KOPT-K1 (cell line): ENCODE measurements around the gene C1orf115.
"Not testable (repeated sequence)": the region's sequence is repeated elsewhere in the genome, so short reads cannot be mapped to it uniquely, and the experiment has no call there.

ENCODE experiments used
- H3K27ac ChIP-seq: fragments of 200-600 bp; sonication (generic); 2 replicates; pipeline ENCODE4 v1.5.1; 2016; ENCODE audit warnings: antibody characterized with exemption, mild to moderate bottlenecking, low read depth, low read length; ENCODE audit not compliant: poor library complexity, severe bottlenecking
- H3K36me3 ChIP-seq: fragments of 200-600 bp; sonication (generic); 2 replicates; pipeline ENCODE4 v1.5.1; 2017; ENCODE audit warnings: antibody characterized with exemption, mild to moderate bottlenecking, low read length, moderate library complexity; ENCODE audit not compliant: insufficient read depth
- H3K9me3 ChIP-seq: fragments of 200-600 bp; sonication (generic); 2 replicates; pipeline ENCODE4 v1.5.1; 2017; ENCODE audit warnings: antibody characterized with exemption, low read length, mild to moderate bottlenecking; ENCODE audit not compliant: insufficient read depth, poor library complexity, severe bottlenecking

C1orf115 gene

GRCh38 chr1:220732137-220732536 lies 42.0 kb downstream of the C1orf115 start:
- no peak overlapping the region for H3K27ac ChIP-seq
- no peaks in the 10 kb centered on the region for H3K36me3 ChIP-seq
- H3K9me3 ChIP-seq, result no peaks in the 10 kb centered on the region

- no peaks in the 10 kb centered on the region for H3K9me3 ChIP-seq
- no peaks in the 10 kb centered on the region for H3K36me3 ChIP-seq
- H3K27ac ChIP-seq, result no peak overlapping the region
Observed at GRCh38 chr1:220732621-220733020, 42.5 kb downstream of the C1orf115 start.

- H3K9me3 ChIP-seq, result no peaks in the 10 kb centered on the region
- no peaks in the 10 kb centered on the region for H3K36me3 ChIP-seq
- H3K27ac ChIP-seq, result no peak overlapping the region
Observed at GRCh38 chr1:220733086-220733601, 43.0 kb downstream of the C1orf115 start.

- no peaks in the 10 kb centered on the region for H3K9me3 ChIP-seq
- H3K27ac ChIP-seq, result no peak overlapping the region
Observed at GRCh38 chr1:220734571-220735326, 44.6 kb downstream of the C1orf115 start.

GRCh38 chr1:220736283-220736682 lies 46.1 kb downstream of the C1orf115 start:
- H3K36me3 ChIP-seq, H3K27ac ChIP-seq, H3K9me3 ChIP-seq: not testable (repeated sequence)

More at GRCh38 chr1:220734571-220735326, 44.6 kb downstream of the C1orf115 start:
- H3K36me3 ChIP-seq, result no peaks in the 10 kb centered on the region

GRCh38 chr1:220741349-220741748 lies 51.2 kb downstream of the C1orf115 start:
- Histone ChIP-seq H3K27ac (no peak overlapping the region), H3K9me3 (no peaks in the 10 kb centered on the region), H3K36me3 (no peaks in the 10 kb centered on the region)

GRCh38 chr1:220741825-220742224 lies 51.7 kb downstream of the C1orf115 start:
- H3K27ac ChIP-seq, result no peak overlapping the region
- H3K9me3 ChIP-seq, result no peaks in the 10 kb centered on the region
- H3K36me3 ChIP-seq, result no peaks in the 10 kb centered on the region

- H3K9me3 ChIP-seq, result no peaks in the 10 kb centered on the region
- H3K36me3 ChIP-seq, result no peaks in the 10 kb centered on the region
- H3K27ac ChIP-seq, result no peak overlapping the region
Observed at GRCh38 chr1:220742520-220742919, 52.4 kb downstream of the C1orf115 start.

- no peaks in the 10 kb centered on the region for H3K36me3 ChIP-seq
- H3K9me3 ChIP-seq, result no peaks in the 10 kb centered on the region
- H3K27ac ChIP-seq, result no peak overlapping the region
Observed at GRCh38 chr1:220746851-220747250, 56.7 kb downstream of the C1orf115 start.

GRCh38 chr1:220747437-220748088 lies 57.4 kb downstream of the C1orf115 start:
- H3K27ac ChIP-seq, result no peak overlapping the region
- H3K9me3 ChIP-seq, result no peaks in the 10 kb centered on the region
- no peaks in the 10 kb centered on the region for H3K36me3 ChIP-seq

GRCh38 chr1:220748089-220748934 lies 58.1 kb downstream of the C1orf115 start, which contains the start of gene MTARC2:
Gene MTARC2 (plus strand): TSS chr1:220748322. CDS start chr1:220748532, 210 bp downstream.
- H3K27ac ChIP-seq, result no peak within 1 kb of the TSS
- H3K9me3 ChIP-seq, result no peaks in the 10 kb centered on the region
- H3K36me3 ChIP-seq, result no peaks in the 10 kb centered on the region
